C4-2B (cell line): ENCODE measurements around the gene KNDC1.

ENCODE experiments used
- CTCF ChIP-seq: fragments of 450-650 bp; conservative IDR thresholded peaks from 2 replicates; pipeline ENCODE4 v1.5.1; 2017; ENCODE audit warnings: mild to moderate bottlenecking
- ZFX ChIP-seq: fragments of 450-650 bp; IDR thresholded peaks from 2 replicates; pipeline ENCODE4 v1.6.1; 2017

- TF ChIP-seq CTCF (no peak), ZFX (no peak)
These were observed 54.7 kb downstream of the KNDC1 start for GRCh38 chr10:133214468-133215410.
